ENCODE measurements around the gene PALM2AKAP2.

Gene PALM2AKAP2

GRCh38 chr9:109812331-109812730, 32.3 kb downstream of the PALM2AKAP2 start:
- DNase-seq (ENCODE audit: low read depth), result no peak
- no peak for TF ChIP-seq CTCF (IDR thresholded peaks at IDR 0.05; ENCODE audit: low read depth, low read length, missing control alignments)
- H3K4me3 ChIP-seq (ENCODE audit: low read depth, low read length), result no peak overlapping the region

DNA sequence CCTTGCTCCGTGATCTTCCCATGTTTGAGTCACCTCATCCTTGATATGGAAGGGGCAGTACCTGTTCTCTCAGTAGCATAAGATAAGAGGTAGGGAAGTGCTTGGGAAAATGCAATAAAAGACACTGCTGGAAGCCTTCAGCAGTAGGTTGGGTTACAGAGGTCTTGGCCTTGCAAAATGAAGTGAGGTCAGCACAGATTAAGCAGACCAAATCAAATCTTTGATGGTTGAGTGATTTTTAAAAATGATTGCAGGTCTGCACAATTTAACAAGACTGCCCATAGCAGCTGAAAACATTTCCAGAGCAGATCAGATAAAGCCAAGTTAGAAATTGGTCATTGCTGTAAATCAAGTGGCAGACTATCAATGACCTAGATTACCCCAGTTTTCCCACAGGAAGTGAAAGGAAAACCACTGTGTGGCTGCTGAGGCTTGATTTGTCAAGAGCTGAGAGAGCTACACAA, 32.9 kb downstream of the PALM2AKAP2 start:
- TF ChIP-seq CTCF (IDR thresholded peaks at IDR 0.05; ENCODE audit: low read depth, low read length, missing control alignments), result no peak
- DNase-seq (ENCODE audit: low read depth), result no peak

DNA sequence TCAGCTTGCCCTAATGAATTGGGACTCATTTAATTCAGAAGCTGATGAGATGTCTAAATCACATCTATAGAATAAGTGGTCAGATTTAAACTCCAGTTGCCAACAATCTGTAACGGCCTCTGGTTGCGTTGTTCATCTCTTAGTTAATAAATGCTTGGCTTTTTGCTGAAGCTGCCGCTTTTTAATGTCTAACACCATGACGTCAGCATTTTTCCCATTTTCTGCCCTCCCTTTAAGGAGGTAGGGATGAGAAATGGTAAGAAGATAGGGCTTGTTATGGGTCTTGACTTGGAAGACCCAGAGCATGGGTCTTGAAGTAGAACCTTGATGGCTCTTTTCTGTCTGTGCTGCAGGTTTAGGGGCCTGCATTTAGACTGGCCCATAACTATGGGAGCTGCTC, 33.3 kb downstream of the PALM2AKAP2 start:
- no peak for TF ChIP-seq CTCF (IDR thresholded peaks at IDR 0.05; ENCODE audit: low read depth, low read length, missing control alignments)
- no peak overlapping the region for H3K4me3 ChIP-seq (ENCODE audit: low read depth, low read length)
- no peak for DNase-seq (ENCODE audit: low read depth)

More for the DNA sequence above, 32.9 kb downstream of the PALM2AKAP2 start:
- H3K4me3 ChIP-seq (ENCODE audit: low read depth, low read length), result no peak overlapping the region

DNA sequence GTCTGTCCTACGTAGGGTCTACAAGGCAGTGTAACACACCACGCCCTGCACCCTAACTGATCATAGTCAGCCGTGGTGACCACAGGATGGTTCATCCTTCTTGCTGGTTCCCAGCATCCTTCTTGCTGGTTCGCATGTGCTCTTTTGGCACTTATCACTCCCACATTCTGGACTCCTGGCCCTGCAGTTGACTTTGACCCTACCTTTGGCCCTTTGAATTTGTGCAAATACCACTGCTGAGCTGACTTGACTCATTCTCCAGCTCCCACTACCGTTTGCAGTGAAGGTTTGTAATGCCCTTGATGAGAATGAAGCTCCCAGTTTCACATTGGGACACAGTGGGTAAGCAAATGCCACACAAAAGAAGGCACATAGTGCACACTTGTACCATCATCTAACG, 33.8 kb downstream of the PALM2AKAP2 start:
- TF ChIP-seq CTCF (IDR thresholded peaks at IDR 0.05; ENCODE audit: low read depth, low read length, missing control alignments), result no peak
- no peak for DNase-seq (ENCODE audit: low read depth)
- no peak overlapping the region for H3K4me3 ChIP-seq (ENCODE audit: low read depth, low read length)

DNA sequence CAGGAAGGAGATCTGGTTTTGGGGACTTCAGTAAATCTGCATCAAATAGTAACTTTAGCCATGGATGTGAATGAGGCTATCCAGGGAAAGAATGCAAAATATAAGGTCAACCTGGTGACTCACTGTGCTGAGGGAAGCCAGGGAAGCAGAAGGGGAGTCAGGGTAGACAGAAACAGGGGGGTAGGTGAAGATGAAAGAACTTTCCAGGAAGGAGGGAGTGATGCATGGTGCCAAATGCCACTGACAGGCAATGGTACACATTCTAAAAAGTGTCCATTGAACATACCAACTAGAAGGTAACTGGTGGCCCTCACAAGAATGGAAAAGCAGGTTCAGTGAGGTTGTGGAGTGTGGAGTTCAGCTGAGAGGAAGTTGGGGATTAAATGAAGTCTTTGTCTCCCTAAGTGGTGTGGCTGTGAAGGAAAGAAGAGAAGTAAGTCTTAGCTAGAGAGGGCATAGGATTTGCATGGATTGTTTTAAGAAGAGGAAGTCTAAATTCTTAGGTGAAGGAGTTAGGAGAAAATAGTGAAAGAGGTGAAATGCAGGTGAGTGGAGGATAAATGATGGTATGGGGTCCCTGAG, 35.5 kb downstream of the PALM2AKAP2 start:
- TF ChIP-seq CTCF (IDR thresholded peaks at IDR 0.05; ENCODE audit: low read depth, low read length, missing control alignments), result no peak
- no peak for DNase-seq (ENCODE audit: low read depth)
- H3K4me3 ChIP-seq (ENCODE audit: low read depth, low read length), result no peak overlapping the region

GRCh38 chr9:109816490-109816889, 36.5 kb downstream of the PALM2AKAP2 start:
- no peak for TF ChIP-seq CTCF (IDR thresholded peaks at IDR 0.05; ENCODE audit: low read depth, low read length, missing control alignments)
- H3K4me3 ChIP-seq (ENCODE audit: low read depth, low read length), result no peak overlapping the region
- DNase-seq (ENCODE audit: low read depth), result no peak

GRCh38 chr9:109817146-109817845, 37.3 kb downstream of the PALM2AKAP2 start:
- no peak for DNase-seq (ENCODE audit: low read depth)
- H3K4me3 ChIP-seq (ENCODE audit: low read depth, low read length), result no peak overlapping the region
- no peak for TF ChIP-seq CTCF (IDR thresholded peaks at IDR 0.05; ENCODE audit: low read depth, low read length, missing control alignments)

Data from GM12864 (cell line).